NCI-H1436 (cell line): ENCODE results near the gene SPRY1.

ENCODE experiments used
- DNase-seq: peaks from one replicate; lab custom pipeline; 2025; lab: John Stamatoyannopoulos, UW

The SPRY1 gene

GRCh38 chr4:123380728-123381716, 15.6 kb upstream of the SPRY1 start:
- no peak for DNase-seq

- DNase-seq, result no peak
These were observed 14.6 kb upstream of the SPRY1 start for GRCh38 chr4:123381996-123382395.

DNA sequence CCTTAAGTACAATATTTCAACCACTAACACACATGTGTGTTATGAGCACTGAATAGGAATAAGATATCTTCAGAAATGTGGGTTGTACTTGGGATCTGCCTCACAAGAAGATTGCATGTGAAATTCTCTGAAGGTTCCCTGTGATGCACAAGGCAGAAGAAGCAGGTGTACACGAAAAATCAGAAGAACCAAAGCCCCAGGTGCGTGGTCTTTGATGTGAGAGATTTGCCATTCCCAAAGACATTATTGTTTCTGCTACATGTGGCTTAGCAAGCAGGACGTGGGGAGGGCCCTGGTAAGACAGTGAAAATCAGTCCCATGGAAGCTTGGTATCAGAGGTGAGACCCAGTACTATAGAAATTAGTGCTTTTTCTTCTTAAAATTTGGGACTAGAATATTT, 13.0 kb upstream of the SPRY1 start:
- DNase-seq, result no peak

- DNase-seq, result no peak
These were observed 10.0 kb upstream of the SPRY1 start for GRCh38 chr4:123386609-123387008.

- DNase-seq, result peak; percentile 30
These were observed 5.6 kb upstream of the SPRY1 start for GRCh38 chr4:123390846-123391456.

DNA sequence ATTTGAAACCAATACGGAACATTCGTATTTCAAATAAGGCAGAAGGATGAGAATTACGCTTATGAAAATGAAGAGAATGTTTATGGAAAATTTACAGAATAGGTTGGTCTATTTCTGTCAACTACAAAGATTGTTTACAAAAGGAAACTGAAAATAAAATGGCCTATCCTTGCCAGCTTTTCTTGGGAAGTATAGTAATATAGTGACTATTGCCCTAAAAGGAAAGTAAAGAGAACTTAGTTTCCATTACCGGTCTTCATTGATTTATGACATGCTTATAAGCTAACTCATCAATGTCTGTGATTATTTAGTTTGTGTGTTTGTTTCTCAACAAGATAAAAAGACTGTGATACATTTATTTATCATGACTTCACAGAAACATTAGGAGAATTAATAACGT, 2.9 kb upstream of the SPRY1 start:
- DNase-seq, result no peak

- DNase-seq, result peak; percentile 34
These were observed 810 bp downstream of the SPRY1 start for GRCh38 chr4:123397144-123398065.

- peak; percentile 48 for DNase-seq
These were observed 1.7 kb downstream of the SPRY1 start for GRCh38 chr4:123398066-123398852.

DNA sequence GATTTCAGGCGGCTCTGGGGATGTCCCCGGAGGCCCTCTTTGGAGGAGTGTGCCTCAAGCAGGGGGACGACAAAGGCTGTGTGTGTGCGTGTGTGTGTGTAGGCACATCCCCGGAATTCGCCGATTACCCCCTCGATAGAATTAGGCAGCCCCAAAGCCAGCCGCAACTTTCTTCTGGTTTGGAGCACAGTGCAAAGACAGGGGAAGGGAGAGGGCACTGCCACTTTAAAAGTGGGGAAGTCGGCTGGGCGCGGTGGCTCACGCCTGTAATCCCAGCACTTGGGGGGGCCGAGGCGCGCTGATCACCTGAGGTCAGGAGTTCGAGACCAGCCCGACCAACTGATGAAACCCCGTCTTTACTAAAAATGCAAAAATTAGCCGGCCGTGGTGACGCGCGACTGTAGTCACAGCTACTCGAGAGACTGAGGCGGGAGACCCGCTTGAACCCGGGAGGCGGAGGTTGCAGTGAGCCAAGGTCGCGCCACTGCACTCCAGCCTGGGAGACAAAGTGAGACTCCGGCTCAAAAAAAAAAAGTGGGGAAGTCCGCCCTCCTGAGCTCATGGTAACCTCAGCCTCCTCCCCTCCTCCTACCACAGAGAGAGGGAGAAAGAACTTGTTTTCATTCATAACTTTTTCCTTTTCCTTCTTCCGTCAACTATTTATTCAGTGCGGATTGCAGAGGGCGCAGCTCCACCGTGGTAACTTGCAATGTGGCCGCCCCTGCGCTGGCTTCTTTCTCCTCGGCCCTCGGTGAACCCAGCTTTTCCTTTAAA, 2.4 kb downstream of the SPRY1 start:
- peak; percentile 65 for DNase-seq

DNA sequence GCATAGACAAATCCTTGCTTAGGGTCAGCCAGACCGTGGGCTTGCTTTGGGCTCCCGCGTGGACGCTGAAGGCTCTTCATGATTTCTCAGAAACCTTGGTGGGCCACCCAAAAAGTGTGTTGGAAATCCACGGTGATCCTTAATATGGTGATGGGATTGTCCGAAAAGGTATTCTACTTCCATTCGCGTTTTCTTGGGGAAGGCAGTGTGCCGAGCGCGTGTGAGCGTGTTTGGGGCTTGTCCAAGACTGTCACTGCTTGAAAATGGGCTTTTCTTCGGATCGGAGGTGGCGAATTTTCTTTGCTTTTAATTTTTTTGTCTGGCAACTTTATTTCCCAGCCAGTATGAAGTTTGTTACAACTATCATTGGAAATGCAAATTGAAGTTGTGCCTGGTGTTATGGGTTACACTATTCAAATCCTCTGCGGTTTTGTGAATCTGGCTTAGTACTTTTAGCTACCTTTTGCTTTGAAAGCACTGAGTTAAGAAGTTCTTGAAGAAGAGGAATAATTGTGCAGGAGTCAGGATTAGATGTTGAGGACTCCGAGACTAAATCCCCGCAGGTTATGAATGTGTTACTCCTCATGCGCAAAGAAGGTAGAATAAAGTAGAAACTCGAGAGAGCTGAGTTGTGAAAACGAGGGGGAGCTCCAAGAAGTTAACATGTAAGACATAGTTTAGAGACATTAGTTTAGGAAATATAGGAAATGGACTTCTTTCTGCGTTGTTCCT, 3.2 kb downstream of the SPRY1 start:
- DNase-seq, result no peak

- no peak for DNase-seq
These were observed 4.9 kb downstream of the SPRY1 start for GRCh38 chr4:123401271-123402120.

- DNase-seq, result no peak
These were observed 5.5 kb downstream of the SPRY1 start for GRCh38 chr4:123402121-123402465.

- DNase-seq, result no peak
These were observed 6.5 kb downstream of the SPRY1 start for GRCh38 chr4:123403080-123403604.

DNA sequence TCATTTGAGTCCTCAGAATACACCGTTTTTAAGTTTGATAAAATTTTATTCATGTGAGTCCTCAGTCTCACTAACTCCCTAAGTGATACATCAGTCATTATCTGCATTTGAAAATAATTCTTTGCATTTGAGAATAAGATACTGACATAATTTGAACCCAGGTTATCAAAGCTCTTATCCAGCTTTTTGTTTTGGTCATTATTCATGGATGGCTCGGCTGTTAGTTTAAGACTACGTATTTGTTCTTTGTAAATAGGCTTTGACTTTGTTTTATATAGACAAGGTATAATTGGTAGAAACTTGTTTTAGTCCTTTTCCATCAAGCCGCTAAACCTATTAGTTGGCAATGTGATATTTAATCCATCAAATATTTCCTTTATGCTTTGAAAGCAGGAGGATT, 7.9 kb downstream of the SPRY1 start:
- DNase-seq, result no peak

DNA sequence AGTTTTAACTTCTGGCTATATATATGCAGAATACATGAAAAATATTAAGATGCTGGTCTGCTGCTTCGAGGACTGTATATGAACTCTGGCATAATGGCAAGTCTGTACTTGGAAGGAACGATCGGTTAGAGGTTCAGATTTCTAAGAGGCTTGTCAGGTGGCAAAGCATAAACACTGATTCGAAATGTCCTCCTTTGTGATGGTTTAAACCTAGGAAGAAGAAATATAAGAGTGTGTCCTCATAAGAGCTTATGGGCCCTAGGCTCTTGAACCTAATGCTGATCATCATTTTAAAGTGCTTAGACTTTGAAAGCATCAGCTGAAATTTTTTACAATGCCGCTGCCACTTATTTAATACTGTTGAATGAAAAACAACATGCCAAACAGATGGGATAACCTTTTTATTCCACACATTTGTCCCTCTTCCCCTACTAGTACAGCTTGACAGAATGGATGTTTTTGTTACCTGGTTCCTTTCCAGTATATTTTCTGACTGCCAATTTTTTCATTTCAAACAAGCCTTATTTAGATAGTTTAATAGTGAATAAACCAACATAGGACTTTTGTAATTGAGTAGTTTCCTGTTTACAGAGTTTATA, 8.8 kb downstream of the SPRY1 start:
- DNase-seq, result no peak

GRCh38 chr4:123406872-123407271, 10.3 kb downstream of the SPRY1 start:
- no peak for DNase-seq

DNA sequence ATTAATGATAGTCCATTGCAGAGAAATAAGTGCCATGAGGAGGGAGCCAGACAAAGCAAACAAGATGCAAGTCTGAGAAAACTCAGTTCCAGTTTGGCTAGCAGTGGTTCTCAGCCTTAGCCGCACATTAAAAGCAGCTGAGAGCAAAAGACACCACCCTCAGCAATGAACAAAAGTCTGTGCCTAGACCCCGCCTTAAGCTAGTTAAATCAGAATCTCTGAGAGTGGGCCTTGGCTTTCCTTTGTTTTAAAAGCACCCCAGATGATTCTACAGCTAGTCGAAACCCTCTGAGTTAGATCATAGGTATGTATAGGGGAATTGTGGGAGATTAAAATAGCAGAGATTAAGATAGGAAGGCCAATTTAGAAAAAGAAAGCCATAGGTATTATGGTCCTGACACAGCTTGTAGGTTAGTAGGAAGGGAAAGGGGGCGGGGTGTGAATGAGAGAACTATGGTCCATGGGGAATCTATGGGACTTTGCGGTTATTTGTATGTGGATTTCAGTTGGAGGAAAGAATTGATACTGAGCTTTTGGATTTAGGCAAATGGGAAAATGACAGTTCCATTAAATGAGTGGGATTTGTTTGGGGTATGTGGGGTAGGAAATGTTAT, 12.0 kb downstream of the SPRY1 start:
- DNase-seq, result no peak

DNA sequence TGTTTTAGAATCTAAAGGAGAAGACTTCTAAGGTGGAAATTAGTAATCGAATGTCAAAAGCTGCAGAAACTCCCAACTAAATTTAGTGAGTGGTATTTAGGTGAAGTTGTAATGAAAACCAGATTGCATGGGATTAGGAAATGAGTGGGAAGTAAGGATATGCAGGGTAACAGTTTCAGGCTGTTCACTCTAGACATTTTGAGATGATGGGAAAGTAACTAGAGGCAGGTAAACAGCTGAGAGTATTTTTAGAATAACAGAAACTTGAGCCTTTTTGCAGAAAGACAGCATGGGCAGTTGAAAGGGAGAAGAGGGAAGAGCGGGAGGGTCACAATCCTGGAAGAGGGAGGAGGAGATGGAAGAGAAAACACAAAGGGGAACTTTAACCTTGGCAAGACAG, 12.7 kb downstream of the SPRY1 start:
- no peak for DNase-seq
